GM18867 (cell line): ENCODE data around the gene EGFR.

Experiments used
- ATAC-seq: cut with Tn5 transposase; IDR thresholded peaks from one replicate; pipeline ENCODE4 v1.9.1; 2021; ENCODE audit warnings: mild to moderate bottlenecking, moderate library complexity; ENCODE audit not compliant: unreplicated experiment

Gene EGFR

DNA sequence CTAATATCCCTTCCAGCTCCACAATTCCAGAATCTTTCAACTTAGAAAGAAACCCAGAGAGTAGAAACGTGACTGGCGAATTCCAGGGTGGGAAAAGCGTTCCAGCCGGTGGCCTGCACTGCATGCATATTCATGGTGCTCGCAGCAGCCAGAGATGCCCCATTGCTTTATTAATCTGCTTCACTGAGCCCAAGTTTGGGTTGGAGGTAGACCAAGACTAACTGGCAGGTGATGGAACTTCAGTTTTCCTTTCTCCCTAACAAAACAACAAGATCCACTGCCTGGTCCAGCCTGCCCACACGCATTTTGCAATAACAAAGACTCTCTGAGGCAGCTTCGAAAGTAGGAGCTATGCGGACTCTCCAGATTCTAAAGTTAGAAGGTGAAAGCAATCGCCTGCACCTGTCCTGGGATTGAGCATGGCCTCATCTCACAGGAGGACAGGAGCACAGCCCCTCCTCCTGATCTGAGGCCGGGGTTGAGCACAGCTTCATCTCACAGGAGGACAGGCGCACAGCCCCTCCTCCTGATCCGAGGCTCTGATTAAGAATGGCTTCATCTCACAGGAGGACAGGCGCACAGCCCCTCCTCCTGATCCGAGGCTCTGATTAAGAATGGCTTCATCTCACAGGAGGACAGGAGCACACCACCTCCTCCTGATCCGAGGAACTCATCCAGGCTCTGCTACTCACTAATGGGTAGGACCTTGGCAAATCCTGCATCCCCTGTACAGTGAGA, 218.5 kb downstream of the EGFR start:
- no peak for ATAC-seq

DNA sequence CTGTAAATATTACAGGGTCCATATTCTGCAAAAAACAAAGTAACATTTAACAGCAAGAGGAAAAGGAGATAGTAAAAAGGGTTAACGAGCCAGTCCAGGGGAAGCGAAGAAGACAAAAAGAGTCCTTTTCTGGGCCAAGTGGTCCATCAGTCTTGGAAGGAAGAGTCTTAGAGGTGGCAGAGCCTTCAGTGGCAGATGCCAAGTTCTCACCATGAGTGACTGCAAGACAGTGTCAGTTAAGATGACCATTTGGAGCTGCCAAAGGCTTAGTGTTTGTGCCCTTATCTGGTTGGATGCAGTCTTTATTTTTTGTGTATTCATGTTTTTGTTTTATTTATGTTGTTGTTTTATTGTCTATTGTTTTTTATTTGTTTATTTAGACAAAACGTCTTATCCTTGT, 220.6 kb downstream of the EGFR start:
- no peak for ATAC-seq

DNA sequence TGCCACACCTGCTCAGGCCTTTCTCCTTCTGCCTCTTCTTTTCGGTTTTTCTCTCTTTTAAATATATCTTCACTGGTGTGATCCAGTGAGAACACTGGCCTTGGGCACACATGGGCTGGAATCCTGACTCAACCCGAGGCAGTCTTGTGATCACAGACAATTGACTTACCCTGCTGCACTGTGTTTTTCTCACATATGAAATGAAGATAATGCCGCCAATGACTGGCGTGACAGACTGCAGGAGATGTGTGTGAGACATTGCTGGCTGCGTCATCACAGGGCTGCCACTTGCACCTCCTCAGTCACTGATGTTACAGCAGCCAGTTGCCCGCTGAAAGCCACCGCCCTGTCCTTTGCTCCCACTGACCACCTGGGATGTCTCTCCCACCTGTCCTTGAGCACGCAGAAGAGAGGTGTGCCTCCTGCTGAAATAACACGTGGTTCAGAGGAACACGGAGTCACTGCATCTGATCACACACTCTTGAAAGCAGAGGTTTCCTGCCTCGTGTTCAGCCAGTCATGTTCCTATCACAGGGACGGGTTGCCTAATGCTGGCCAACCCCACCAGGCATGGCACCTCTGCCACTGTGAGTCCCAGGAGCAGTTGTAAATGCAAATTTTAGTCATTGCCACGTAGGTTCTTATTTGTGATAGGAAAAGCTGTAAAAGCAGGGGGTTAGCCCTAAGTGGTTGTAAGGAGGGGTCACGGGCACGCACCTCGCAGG, 221.8 kb downstream of the EGFR start:
- ATAC-seq: no peak

DNA sequence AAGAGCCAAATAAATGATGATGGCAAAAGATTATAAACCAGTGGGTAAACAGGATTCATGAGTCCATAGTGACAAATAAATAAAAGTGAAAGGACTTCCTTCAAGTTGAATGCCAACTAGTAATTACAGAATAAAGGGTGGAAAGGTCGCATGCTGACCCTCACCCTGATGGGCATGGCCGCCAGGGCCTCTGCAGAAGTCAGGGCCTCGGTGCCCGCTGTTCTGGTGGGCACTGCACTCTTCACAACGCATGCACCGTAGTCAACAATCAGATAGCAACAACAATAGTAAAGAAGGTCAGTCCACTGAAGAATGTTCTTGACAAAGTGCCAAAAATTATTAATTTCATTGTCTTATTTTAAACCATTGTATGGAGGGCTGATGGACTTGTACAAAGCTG, 223.1 kb downstream of the EGFR start:
- no peak for ATAC-seq

DNA sequence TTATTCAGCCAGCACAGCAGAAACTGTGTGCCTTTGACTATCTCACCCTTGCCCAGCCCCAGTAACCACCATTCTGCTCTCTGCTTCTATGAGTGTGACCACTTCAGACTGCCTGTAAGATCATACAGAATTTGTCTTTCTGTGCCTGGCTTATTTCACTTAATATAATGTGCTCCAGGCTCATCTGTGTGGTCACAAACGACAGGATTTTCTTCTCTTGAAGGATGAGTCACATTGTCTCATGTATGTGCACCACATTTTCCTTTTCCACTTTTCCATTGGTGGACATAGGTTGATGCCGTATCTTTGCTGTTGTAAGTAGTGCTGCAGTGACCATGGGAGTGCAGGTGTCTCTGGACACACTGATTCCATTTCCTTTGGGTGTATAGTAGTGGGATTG, 223.8 kb downstream of the EGFR start:
- ATAC-seq: no peak

DNA sequence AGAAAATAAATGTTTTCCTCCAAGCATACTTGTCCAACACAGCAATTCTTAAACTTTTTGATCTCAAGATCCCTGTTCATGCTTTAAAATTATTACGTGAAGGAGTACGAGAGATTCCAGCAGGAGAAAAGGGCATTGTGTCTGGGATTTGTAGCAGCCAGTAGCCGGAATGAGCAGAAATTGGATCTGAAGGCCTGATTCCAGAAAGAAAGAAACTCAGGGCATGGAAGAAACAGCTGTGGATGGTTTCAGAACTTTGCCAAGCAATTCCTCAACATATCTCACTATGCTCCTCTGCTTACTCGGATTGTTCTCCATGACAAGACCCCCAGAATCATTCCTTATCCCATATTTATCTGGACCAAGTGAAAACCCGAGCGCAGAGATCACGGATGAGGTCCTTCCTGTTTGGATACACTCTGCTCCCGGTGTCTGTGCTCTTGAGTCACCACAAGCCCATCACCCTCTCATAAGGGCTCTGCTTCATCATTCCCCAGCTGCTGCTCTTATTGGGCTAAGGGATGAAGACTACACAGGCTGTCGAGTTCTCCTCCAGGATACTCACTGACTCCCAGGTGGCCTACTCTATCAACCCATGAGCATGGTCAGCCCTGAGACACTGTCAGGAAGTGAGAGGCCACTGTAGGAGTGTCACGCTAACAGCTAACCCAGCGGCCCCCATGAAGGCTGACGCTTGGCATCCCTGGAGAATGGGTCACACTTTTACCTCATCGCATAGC, 225.4 kb downstream of the EGFR start:
- no peak for ATAC-seq

DNA sequence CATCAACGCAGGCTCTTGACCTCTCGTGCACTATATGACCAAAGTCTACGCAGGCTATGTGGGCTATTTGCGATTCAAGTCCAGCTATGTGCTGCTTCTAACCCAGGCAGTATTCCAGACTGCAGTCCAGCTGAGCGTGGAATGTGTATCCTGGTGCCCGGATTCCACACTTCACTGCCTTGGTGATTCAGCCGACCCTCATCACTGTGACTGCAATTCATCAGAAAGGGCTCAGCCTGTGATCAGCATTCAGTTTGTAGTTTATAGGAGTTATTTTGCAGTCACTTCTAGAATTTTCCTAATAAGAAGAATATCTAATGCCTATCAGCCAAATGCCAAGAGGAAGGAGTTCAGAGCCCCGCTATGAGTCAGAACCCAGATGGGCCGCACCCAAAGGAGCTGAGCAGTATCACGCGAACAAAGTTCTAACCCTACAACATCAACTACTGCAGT, 226.5 kb downstream of the EGFR start:
- no peak for ATAC-seq

DNA sequence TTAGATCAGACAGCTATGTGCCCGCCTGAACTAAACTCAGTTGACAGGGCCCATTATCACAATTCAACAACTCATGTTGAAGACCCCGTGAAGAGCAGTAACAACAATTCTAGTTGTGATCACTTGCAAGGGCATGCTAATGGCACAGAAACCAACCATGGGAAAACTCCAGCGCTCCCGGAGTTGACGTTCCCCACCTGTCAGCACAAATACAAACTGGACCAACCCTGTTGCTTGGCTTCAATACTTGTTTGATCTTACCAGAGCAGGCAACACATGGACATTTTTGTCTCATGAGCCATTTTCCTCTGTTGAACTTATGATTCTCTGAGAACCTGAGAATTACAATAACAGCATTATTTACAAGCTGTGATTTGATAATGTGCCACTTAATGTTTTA, 227.4 kb downstream of the EGFR start:
- ATAC-seq: no peak

DNA sequence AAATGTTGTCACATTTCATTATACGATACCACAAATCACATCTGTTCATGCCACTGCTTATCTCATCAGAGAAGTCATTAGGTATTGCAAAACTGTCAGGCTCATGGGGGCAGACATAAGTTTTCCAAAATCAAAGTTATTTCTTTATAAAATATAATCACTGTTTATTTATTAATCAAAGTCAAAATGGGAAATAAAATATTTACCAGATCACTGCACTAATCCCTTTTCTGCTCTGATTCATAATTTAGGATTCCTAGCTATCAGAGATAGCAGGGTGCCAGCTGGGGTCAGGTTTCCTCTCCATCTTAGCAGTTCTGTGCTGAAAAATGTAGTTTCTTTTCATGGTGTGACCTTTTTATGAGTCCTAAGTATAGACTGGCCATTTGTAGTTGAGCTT, 228.6 kb downstream of the EGFR start:
- ATAC-seq: no peak

DNA sequence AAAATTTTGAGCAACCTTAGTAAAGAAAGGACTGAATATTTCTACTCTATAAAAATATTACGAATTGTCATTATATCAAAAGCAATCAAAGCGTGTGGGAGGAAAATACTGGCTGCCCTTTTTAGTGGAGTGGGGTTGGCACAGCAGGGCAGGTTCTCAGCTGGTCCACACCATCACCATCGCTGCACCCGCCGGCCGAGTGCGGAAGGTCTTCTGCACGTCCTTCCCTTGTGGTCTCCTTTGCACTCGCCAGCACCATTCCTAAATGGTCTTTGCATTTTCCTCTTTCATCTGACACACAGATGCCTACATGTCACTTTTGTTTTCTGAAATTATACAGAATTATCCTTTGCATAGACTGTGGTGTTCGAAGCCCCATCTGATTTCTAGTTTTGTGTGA, 229.7 kb downstream of the EGFR start:
- no peak for ATAC-seq

DNA sequence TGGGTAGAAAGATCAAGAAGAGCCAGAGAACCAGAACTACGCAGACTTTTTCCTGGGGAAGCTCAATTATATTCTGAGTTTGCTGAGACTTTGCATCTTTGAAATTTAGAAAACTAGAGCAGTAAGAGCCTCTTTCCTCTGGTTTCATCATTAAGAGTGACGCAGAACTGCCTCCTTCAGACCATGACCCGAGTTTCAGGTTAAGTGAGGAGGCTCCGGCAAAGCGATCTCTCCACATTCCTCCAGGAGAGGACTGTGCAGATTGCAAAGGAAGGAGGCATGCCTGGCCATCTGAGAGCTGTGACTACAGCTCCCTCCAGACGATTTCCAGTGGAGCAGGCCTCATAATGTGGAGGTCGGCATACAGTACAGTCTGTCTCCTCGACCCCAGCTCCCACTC, 230.5 kb downstream of the EGFR start:
- ATAC-seq: no peak

DNA sequence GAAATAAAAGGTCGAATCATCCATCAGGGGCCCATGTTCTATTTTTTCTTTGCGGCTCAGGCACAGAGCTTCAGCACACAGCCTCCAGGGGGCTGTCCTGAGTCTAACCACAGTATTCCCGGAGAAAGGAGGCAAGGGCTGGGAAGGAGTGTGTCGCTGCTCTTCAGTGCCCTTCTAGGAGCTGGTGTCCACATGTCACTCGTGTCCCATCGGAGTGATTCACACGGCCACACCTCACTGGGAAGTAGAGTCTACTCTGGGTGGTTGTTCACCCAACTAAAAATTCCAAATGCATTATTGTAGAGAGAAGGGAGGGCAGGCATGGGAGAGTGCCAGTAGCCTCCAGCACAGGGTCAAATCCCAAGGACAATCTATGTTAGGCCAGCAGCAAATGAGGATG, 231.5 kb downstream of the EGFR start:
- ATAC-seq: no peak

DNA sequence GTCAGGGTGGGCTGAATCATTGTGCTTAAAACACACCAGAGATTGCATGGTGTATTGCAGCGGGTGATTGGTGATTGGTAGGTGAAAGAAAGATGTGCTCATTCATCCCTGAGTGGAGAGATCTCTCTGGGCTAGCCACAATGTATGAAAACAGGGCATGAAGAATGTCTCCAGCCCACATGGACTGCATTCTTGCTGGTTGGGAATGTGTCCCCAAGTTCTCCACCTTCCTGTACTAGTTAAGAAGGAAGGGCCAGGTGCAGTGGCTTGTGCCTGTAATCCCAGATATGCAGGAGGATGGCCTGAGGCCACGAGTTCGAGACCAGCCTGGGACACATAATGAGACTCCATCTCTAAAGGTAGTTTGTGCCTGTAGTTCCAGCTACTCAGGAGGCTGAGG, 232.5 kb downstream of the EGFR start:
- ATAC-seq: no peak

DNA sequence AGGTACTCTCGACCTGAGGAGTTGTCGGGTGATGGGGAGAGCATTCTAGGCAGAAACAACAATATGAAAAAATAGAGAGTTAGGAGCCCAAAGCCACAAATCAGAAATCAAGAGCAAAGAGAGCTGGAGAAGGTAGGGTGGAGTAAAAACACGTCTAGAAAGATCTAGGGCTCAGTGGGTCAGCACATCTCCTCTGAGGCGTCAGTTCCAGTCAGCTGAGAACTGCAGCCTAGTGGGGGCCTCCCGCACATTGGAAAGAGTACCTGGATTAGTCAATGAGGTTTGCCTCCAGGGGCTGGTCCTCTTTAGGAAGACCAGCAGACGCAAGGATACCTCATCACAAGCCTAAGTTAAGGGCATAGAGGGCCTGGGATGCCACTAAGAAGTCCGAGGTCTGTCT, 233.1 kb downstream of the EGFR start:
- ATAC-seq: no peak

DNA sequence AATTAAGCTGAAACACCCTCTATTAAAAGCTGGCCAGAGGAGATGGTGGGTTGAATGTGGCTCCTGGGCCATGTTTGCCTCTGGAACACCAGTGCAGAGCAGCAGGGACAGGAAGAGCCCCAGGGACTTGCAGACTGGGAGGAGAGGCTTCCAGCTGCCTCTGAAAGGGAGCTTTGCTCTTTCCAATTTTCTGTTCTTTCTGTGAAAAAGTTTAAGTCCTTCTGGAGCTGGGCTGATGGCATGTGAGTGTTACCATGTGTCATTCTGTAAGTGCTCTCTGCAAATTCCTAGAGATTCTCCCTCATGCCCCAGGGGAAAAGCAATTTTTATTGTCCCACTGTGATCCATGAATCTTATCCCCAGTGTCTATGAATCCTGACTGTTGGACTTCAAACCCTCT, 233.6 kb downstream of the EGFR start:
- no peak for ATAC-seq

DNA sequence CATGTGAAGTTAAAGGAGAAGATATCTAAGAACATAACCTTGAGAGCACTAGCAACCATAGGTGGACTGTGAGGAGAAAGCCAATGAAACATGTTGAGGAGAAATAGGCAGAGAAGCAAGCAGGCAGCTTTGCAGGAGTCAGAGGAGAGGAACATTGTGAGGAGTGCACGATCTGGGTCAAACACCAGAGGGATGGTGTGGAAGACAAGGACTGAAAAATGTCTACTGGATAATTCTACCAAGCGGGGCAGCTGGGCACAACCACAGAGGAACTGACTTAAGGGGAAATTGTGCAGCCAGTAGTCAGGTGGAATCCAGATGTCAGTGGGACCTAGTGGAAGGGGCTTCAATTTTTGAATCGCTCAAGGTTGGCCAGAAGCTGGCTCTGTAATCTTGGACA, 234.4 kb downstream of the EGFR start:
- ATAC-seq: no peak

DNA sequence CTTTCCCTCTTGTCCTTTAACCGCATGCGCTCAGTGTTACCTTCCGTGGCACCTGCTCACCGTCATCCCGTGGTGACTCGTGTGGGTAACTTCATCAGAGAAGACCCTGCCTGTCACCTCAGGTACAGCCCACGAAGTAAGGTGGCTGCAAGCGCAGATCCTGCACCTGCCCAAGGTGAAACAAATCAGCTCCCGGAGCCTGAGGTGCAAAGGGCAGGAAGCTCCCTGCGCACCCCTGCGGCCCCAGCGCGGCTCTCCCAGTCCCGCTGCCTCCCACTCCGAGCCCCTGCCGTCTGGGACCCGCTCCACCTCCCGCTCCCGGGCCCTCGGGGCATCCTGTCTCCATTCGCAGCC, 235.4 kb downstream of the EGFR start:
- no peak for ATAC-seq

DNA sequence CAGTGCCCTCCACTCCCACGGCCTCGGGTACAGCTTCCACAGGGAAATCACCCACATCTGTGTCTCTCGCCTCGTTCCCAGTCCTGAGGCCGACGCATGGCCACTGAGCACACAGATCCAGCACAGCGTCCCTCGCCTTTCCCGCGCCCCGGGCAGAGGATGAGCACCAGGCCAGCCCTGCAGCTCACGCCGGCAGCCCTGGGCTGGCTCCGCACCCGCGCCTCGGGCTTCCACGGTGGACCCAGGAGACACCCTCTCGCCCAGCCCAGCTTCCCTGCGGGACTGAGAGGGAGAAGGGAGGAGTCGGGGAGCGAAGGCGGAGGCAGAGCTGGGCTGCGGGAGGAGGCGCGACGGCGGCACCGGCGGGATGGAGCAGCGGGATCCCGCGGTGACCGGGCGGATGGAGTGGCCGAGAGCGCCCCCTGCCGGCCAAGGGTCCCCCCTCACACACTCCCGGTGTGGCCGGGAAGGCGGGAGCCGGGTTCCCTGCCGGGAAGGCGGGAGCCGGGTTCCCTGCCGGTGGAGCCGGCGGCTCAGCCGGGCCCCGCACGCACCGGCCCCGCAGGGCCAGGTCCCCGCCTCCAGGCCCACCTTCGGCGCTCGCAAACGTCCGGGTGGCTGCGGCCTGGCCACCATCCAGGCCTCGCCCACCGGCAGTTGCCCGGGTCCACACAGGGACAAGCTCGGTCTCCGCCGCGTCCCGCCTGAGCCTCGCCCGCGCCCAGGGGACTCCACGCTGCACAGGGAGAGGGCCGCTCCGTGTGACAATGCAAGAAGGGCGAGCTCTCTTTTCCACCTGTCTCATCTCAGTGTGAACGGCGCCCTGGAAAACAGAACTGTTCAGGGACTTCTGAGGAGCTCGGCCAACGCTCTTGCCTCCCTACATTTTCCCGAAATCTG, 236.0 kb downstream of the EGFR start:
- ATAC-seq: peak; percentile 73

DNA sequence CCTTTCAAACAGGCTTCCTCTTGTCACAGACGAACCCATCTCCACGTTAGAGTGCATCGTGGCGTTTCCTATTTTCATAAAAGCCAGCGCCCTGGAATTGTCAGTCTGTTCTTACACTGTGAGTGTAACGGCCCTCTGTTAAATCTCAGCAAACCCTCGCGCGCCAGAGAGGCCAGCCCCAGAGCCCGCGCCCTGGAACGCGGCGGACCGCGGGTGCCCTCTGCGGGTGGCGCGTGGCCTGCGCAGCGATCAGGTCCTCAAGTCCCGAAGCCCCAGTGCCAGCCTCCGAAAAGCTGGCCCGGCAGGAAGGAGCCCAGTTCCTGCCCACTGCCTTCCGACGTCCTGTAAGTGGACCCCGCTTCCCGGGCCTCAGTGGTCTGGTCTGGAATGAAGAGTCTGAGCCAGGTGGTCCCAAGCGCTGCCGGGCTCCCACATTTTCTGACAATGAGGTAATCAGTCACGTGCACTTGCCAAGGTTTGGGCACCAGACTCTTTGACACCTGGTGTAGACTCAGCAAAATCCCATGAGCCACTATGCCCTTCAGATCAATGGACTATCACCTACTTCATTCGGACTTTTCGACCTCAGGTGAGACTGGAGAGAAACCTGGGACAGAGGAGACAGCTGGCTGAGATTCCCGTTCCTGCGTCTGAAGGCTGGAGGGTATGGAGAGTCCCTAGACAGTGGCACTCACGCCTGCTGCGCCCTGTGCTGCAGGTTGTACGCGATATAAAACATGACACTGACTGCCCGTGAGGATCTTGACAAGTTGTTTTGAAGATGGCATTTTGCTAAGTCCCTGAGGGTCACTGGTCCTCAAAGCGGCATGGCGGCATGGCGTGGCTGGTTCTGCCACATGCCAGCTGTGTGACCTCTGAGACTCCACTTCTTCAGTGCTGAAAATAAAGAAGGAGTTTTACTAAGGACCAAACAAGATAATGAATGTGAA, 237.0 kb downstream of the EGFR start:
- peak; percentile 90 for ATAC-seq

DNA sequence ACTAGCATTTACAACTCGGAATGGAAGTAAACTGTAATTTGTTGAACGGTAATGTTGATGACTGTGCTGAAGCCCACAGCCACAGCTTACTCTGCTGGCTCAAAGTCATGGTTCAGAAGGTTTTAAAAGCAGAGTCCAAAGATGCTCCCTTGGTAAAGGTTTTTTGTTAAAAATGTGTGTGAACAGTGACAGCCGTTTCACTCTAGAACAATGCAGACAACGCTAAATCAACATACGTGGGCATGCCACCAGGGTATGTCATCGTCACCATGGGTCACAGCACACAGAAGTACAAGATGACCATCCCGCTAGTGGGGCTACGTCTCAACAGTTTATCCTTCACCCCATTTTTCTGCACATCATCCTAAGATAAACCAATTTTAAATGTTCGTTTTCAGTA, 239.8 kb downstream of the EGFR start:
- ATAC-seq: no peak
